Effector memory CD8-positive, alpha-beta T cell (primary cell): Measurements from ENCODE around the gene HSDL1.
A peak's percentile ranks its signal among the peaks of the same experiment; 100 is the strongest.

ENCODE experiments used
- ATAC-seq: fragments of 150-1000 bp; cut with Tn5 transposase; replicated peaks from 2 replicates; pipeline ENCODE4 v1.10.0; 2021; ENCODE audit warnings: mild to moderate bottlenecking, moderate library complexity
- DNase-seq, 3 experiments: peaks; one replicate each; pipeline ENCODE4 v3.0.0; 2021
- H3K27ac Mint-ChIP-seq, 2 donors: one replicate each; pipeline ENCODE4 v1.8.0; 2022; ENCODE audit warnings: mild to moderate bottlenecking in 2 of 2, mixed read lengths in 2 of 2, moderate library complexity in 2 of 2
- H3K27me3 Mint-ChIP-seq, 2 donors: one replicate each; pipeline ENCODE4 v1.8.0; 2022; ENCODE audit warnings: mixed read lengths in 2 of 2
- H3K36me3 Mint-ChIP-seq: one replicate; pipeline ENCODE4 v1.8.0; 2022; ENCODE audit warnings: mild to moderate bottlenecking, moderate library complexity, mixed read lengths; ENCODE audit not compliant: insufficient read depth
- H3K4me1 Mint-ChIP-seq, 2 donors: one replicate each; pipeline ENCODE4 v1.8.0; 2022; ENCODE audit warnings: low read depth in 2 of 2, mixed read lengths in 2 of 2
- H3K4me3 Mint-ChIP-seq, 2 donors: one replicate each; pipeline ENCODE4 v1.8.0; 2022; ENCODE audit warnings: mild to moderate bottlenecking in 2 of 2, mixed read lengths in 2 of 2, moderate library complexity in 2 of 2
- H3K9me3 Mint-ChIP-seq, 2 donors: one replicate each; pipeline ENCODE4 v1.8.0; 2022; ENCODE audit warnings: mixed read lengths in 2 of 2

The HSDL1 gene

GRCh38 chr16:84103678-84104077 lies 41.3 kb downstream of the HSDL1 start:
- Mint-ChIP-seq H3K27me3 (no peaks in the 10 kb centered on the region), H3K4me3 (no peak overlapping the region), H3K36me3 (peaks cover 62% of the 10 kb centered on the region), H3K9me3 (no peaks in the 10 kb centered on the region), H3K27ac (peak overlapping the region; percentile 38 to 62), H3K4me1 (peaks cover 24 to 42% of the 10 kb centered on the region in 2 donors)
- no peak for ATAC-seq
- DNase-seq: no peak

GRCh38 chr16:84098939-84099338 lies 46.0 kb downstream of the HSDL1 start:
- Mint-ChIP-seq H3K36me3 (peaks cover 74% of the 10 kb centered on the region), H3K9me3 (no peaks in the 10 kb centered on the region)

GRCh38 chr16:84096447-84097005 lies 48.5 kb downstream of the HSDL1 start:
- Mint-ChIP-seq H3K4me1 (peaks cover 0 to 5% of the 10 kb centered on the region in 2 donors), H3K27ac (no peak overlapping the region), H3K9me3 (no peaks in the 10 kb centered on the region), H3K36me3 (peaks cover 91% of the 10 kb centered on the region), H3K27me3 (no peaks in the 10 kb centered on the region), H3K4me3 (no peak overlapping the region)
- no peak for DNase-seq
- no peak for ATAC-seq

More at GRCh38 chr16:84098939-84099338, 46.0 kb downstream of the HSDL1 start:
- no peak for DNase-seq
- no peak for ATAC-seq
- no peak overlapping the region for H3K27ac Mint-ChIP-seq
- H3K27me3 Mint-ChIP-seq: no peaks in the 10 kb centered on the region
- no peak overlapping the region for H3K4me3 Mint-ChIP-seq
- peaks cover 11 to 20% of the 10 kb centered on the region in 2 donors for H3K4me1 Mint-ChIP-seq

- Mint-ChIP-seq H3K27me3 (no peaks in the 10 kb centered on the region), H3K36me3 (peaks cover 91% of the 10 kb centered on the region), H3K27ac (no peak overlapping the region), H3K9me3 (no peaks in the 10 kb centered on the region), H3K4me1 (peaks cover 0 to 5% of the 10 kb centered on the region in 2 donors), H3K4me3 (no peak overlapping the region)
- ATAC-seq: no peak
- no peak for DNase-seq
Measured at GRCh38 chr16:84095466-84095865, 49.5 kb downstream of the HSDL1 start.

- H3K36me3 Mint-ChIP-seq: peaks cover 91% of the 10 kb centered on the region
- H3K27me3 Mint-ChIP-seq: no peaks in the 10 kb centered on the region
- peaks cover 3 to 5% of the 10 kb centered on the region in 2 donors for H3K4me1 Mint-ChIP-seq
- ATAC-seq (no peak), DNase-seq (no peak)
- no peaks in the 10 kb centered on the region for H3K9me3 Mint-ChIP-seq
- no peak overlapping the region for H3K4me3 Mint-ChIP-seq
- peak overlapping the region in 1 of 2 donors; percentile 53 for H3K27ac Mint-ChIP-seq
Measured at GRCh38 chr16:84093879-84094270, 51.1 kb downstream of the HSDL1 start.

GRCh38 chr16:84093120-84093878 lies 51.7 kb downstream of the HSDL1 start:
- ATAC-seq (no peak), DNase-seq (no peak)
- Mint-ChIP-seq H3K36me3 (peaks cover 93% of the 10 kb centered on the region), H3K9me3 (no peaks in the 10 kb centered on the region), H3K27ac (no peak overlapping the region), H3K4me3 (no peak overlapping the region), H3K4me1 (peaks cover 9 to 11% of the 10 kb centered on the region in 2 donors), H3K27me3 (no peaks in the 10 kb centered on the region)

GRCh38 chr16:84091460-84091859 lies 53.5 kb downstream of the HSDL1 start:
- H3K27me3 Mint-ChIP-seq: no peaks in the 10 kb centered on the region
- no peak overlapping the region for H3K4me3 Mint-ChIP-seq
- H3K36me3 Mint-ChIP-seq: peaks cover 92% of the 10 kb centered on the region

GRCh38 chr16:84090211-84090610 lies 54.8 kb downstream of the HSDL1 start:
- Mint-ChIP-seq H3K36me3 (peaks cover 93% of the 10 kb centered on the region), H3K4me1 (peaks cover 19 to 27% of the 10 kb centered on the region in 2 donors), H3K9me3 (no peaks in the 10 kb centered on the region), H3K4me3 (no peak overlapping the region), H3K27ac (peak overlapping the region in 1 of 2 donors; percentile 79), H3K27me3 (no peaks in the 10 kb centered on the region)
- ATAC-seq (no peak), DNase-seq (no peak)

More at GRCh38 chr16:84091460-84091859, 53.5 kb downstream of the HSDL1 start:
- ATAC-seq: no peak
- H3K4me1 Mint-ChIP-seq: peaks cover 15 to 20% of the 10 kb centered on the region in 2 donors
- no peak overlapping the region for H3K27ac Mint-ChIP-seq
- DNase-seq: no peak
- no peaks in the 10 kb centered on the region for H3K9me3 Mint-ChIP-seq

- H3K36me3 Mint-ChIP-seq: peaks cover 87% of the 10 kb centered on the region
- DNase-seq (peak; percentile 14 to 38 (median 21)), ATAC-seq (peak; percentile 60)
- no peaks in the 10 kb centered on the region for H3K9me3 Mint-ChIP-seq
- H3K4me3 Mint-ChIP-seq: no peak overlapping the region
- peaks cover 23 to 32% of the 10 kb centered on the region in 2 donors for H3K4me1 Mint-ChIP-seq
- H3K27me3 Mint-ChIP-seq: no peaks in the 10 kb centered on the region
- H3K27ac Mint-ChIP-seq: peak overlapping the region; percentile 79 to 81
Measured at GRCh38 chr16:84088695-84089395, 56.1 kb downstream of the HSDL1 start.

- no peak for ATAC-seq
- no peak overlapping the region for H3K4me3 Mint-ChIP-seq
- DNase-seq: no peak
- no peaks in the 10 kb centered on the region for H3K27me3 Mint-ChIP-seq
- no peaks in the 10 kb centered on the region for H3K9me3 Mint-ChIP-seq
- H3K4me1 Mint-ChIP-seq: peaks cover 23 to 32% of the 10 kb centered on the region in 2 donors
- H3K36me3 Mint-ChIP-seq: peaks cover 82% of the 10 kb centered on the region
- no peak overlapping the region for H3K27ac Mint-ChIP-seq
Measured at GRCh38 chr16:84087466-84088151, 57.4 kb downstream of the HSDL1 start.

- DNase-seq: no peak
- peaks cover 77% of the 10 kb centered on the region for H3K36me3 Mint-ChIP-seq
- H3K27ac Mint-ChIP-seq: no peak overlapping the region
- no peak overlapping the region for H3K4me3 Mint-ChIP-seq
- ATAC-seq: no peak
- H3K9me3 Mint-ChIP-seq: no peaks in the 10 kb centered on the region
- peaks cover 23 to 32% of the 10 kb centered on the region in 2 donors for H3K4me1 Mint-ChIP-seq
- H3K27me3 Mint-ChIP-seq: no peaks in the 10 kb centered on the region
Measured at GRCh38 chr16:84087001-84087400, 58.0 kb downstream of the HSDL1 start.

- no peak for DNase-seq
- Mint-ChIP-seq H3K27me3 (no peaks in the 10 kb centered on the region), H3K36me3 (peaks cover 77% of the 10 kb centered on the region), H3K4me3 (no peak overlapping the region), H3K27ac (peak overlapping the region in 1 of 2 donors; percentile 18), H3K4me1 (peaks cover 23 to 32% of the 10 kb centered on the region in 2 donors), H3K9me3 (no peaks in the 10 kb centered on the region)
- ATAC-seq: no peak
Measured at GRCh38 chr16:84086341-84086740, 58.6 kb downstream of the HSDL1 start.

- H3K4me3 Mint-ChIP-seq: no peak overlapping the region
- no peaks in the 10 kb centered on the region for H3K9me3 Mint-ChIP-seq
- peaks cover 23 to 32% of the 10 kb centered on the region in 2 donors for H3K4me1 Mint-ChIP-seq
- H3K27me3 Mint-ChIP-seq: no peaks in the 10 kb centered on the region
- peaks cover 75% of the 10 kb centered on the region for H3K36me3 Mint-ChIP-seq
- peak overlapping the region in 1 of 2 donors; percentile 18 for H3K27ac Mint-ChIP-seq
- ATAC-seq (no peak), DNase-seq (no peak)
Measured at GRCh38 chr16:84085773-84086172, 59.2 kb downstream of the HSDL1 start.
